Nephron (organoid): ENCODE measurements around the gene SCP2.

Experiments
- H3K27ac Mint-ChIP-seq, 3 experiments: 2 replicates each; pipeline ENCODE4 v1.8.0; 2020; ENCODE audit warnings: mixed read lengths in 3 of 3, mild to moderate bottlenecking in 2 of 3, moderate library complexity in 1 of 3
- H3K27me3 Mint-ChIP-seq: 2 replicates; pipeline ENCODE4 v1.8.0; 2021; ENCODE audit warnings: low read depth, mild to moderate bottlenecking, moderate library complexity, mixed read lengths
- H3K36me3 Mint-ChIP-seq: 2 replicates; pipeline ENCODE4 v1.8.0; 2020; ENCODE audit warnings: low read depth, mixed read lengths
- H3K4me1 Mint-ChIP-seq: 2 replicates; pipeline ENCODE4 v1.8.0; 2020; ENCODE audit warnings: mixed read lengths
- H3K4me3 Mint-ChIP-seq, 3 experiments: 2 replicates each; pipeline ENCODE4 v1.8.0; 2020; ENCODE audit warnings: mild to moderate bottlenecking in 3 of 3, mixed read lengths in 3 of 3, moderate library complexity in 2 of 3
- H3K9me3 Mint-ChIP-seq: 2 replicates; pipeline ENCODE4 v1.8.0; 2020; ENCODE audit warnings: mixed read lengths
- TF ChIP-seq, protein P1 (sequence below), 3 experiments: fragments of 200-600 bp; sonication (generic); IDR thresholded peaks; one replicate each; pipeline ENCODE4 v1.5.0; 2021; ENCODE audit warnings: antibody characterized with exemption in 3 of 3; ENCODE audit not compliant: unreplicated experiment in 3 of 3

The SCP2 gene

DNA sequence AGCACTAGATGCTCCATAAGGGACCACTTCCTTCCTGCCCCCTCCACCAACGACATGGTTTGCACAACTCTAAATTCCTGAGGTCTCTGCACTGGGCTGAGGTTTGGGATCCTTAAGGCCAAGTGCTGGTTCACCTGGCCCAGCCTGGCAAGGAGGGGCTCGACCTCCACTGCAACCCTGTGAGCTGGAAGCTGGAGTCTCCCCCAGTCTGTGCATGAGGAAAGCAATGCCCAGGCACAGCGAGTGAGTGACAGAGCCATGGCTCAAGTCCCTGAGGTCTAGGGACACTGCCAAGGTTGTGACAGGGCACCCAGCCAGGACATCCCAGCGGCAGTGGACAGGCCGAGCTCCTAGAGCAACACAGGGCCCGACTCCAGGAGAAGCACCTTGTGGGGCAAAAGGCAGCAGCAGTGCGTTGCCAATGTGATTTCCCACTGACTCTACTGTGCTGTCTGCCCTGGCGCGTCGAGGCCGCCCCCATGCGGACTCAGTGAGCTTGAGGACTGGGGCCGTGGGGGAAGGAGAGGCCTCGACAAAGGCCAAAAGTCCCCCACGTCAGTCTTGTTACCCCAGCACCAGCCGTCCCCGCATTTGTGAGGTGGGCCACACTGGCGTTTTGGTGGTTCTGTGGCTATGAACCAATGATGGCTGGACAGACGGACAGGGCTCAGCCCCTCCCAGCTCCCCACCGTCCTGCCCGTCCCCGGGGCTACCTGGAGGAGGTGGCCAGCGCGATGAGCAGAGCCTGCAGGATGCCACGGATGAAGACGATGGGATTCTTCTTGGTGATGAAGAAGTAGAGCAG, 165.0 kb downstream of the SCP2 start:
- Mint-ChIP-seq H3K9me3 (no peaks in the 10 kb centered on the region), H3K4me3 (no peak overlapping the region), H3K36me3 (no peaks in the 10 kb centered on the region), H3K4me1 (no peaks in the 10 kb centered on the region), H3K27ac (no peak overlapping the region), H3K27me3 (no peaks in the 10 kb centered on the region)
- TF ChIP-seq, protein P1, sequence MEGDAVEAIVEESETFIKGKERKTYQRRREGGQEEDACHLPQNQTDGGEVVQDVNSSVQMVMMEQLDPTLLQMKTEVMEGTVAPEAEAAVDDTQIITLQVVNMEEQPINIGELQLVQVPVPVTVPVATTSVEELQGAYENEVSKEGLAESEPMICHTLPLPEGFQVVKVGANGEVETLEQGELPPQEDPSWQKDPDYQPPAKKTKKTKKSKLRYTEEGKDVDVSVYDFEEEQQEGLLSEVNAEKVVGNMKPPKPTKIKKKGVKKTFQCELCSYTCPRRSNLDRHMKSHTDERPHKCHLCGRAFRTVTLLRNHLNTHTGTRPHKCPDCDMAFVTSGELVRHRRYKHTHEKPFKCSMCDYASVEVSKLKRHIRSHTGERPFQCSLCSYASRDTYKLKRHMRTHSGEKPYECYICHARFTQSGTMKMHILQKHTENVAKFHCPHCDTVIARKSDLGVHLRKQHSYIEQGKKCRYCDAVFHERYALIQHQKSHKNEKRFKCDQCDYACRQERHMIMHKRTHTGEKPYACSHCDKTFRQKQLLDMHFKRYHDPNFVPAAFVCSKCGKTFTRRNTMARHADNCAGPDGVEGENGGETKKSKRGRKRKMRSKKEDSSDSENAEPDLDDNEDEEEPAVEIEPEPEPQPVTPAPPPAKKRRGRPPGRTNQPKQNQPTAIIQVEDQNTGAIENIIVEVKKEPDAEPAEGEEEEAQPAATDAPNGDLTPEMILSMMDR (IDR thresholded peaks at IDR 0.05; ENCODE audit: unreplicated experiment in 3 of 3) = no peak

DNA sequence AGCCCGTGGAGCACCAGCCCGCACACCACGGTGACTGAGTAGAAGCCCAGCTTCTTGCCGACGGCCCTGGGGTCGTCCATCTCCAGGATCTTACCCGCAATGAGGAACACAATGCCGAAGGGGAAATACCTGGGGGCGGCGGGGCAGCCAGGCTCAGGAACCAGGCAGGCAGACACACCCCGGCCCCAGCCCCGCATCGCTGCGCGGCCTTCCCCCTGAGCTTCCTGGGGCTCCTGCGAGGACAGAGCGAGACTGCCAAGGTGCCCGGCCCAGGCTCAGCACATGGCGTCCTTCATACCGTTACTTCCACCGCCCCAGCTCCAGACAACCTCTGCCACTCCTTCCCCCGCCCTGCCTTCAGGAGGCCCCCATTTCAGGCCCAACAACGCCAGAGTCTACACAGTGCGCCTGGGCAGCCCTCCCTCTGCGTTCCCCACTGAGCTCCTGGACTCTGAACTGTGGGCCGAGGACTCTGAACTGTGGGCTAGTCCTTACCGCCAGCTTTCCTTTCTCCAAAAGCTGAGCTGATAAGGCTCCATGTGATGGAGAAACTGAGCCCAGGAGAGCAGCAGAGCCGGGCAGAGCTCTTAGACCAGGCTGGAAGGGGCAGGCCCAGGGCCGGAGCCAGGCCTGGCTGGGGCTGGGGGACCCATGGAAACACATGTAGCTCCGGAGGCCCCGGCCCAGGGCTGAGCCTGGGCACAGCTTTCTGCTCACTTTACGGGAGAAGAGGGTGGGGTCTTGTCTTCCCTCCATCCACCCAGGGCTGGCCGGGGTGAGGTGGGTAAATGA, 165.8 kb downstream of the SCP2 start:
- no peaks in the 10 kb centered on the region for H3K36me3 Mint-ChIP-seq
- no peaks in the 10 kb centered on the region for H3K27me3 Mint-ChIP-seq
- TF ChIP-seq, protein P1 (IDR thresholded peaks at IDR 0.05; ENCODE audit: unreplicated experiment in 3 of 3) = no peak
- no peaks in the 10 kb centered on the region for H3K4me1 Mint-ChIP-seq
- no peaks in the 10 kb centered on the region for H3K9me3 Mint-ChIP-seq
- H3K27ac Mint-ChIP-seq = no peak overlapping the region
- no peak overlapping the region for H3K4me3 Mint-ChIP-seq

DNA sequence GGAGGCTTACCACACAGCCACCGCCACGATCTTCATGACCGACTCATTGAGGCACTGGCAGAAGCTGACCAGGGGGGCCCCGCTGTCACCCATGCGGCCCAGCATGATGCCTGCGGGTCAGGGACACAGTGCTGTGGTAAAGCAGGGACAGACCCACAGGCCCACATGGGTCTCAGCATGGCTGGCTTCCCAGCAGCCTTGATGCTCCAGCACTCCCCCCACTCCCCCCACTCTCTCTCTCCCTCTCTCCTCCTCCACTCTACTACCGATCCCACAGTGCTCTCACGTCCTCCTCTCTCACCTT, 166.3 kb downstream of the SCP2 start:
- Mint-ChIP-seq H3K27ac (no peak overlapping the region), H3K36me3 (no peaks in the 10 kb centered on the region), H3K27me3 (no peaks in the 10 kb centered on the region), H3K4me3 (no peak overlapping the region), H3K4me1 (no peaks in the 10 kb centered on the region), H3K9me3 (no peaks in the 10 kb centered on the region)
- TF ChIP-seq, protein P1 (IDR thresholded peaks at IDR 0.05; ENCODE audit: unreplicated experiment in 3 of 3) = no peak

DNA sequence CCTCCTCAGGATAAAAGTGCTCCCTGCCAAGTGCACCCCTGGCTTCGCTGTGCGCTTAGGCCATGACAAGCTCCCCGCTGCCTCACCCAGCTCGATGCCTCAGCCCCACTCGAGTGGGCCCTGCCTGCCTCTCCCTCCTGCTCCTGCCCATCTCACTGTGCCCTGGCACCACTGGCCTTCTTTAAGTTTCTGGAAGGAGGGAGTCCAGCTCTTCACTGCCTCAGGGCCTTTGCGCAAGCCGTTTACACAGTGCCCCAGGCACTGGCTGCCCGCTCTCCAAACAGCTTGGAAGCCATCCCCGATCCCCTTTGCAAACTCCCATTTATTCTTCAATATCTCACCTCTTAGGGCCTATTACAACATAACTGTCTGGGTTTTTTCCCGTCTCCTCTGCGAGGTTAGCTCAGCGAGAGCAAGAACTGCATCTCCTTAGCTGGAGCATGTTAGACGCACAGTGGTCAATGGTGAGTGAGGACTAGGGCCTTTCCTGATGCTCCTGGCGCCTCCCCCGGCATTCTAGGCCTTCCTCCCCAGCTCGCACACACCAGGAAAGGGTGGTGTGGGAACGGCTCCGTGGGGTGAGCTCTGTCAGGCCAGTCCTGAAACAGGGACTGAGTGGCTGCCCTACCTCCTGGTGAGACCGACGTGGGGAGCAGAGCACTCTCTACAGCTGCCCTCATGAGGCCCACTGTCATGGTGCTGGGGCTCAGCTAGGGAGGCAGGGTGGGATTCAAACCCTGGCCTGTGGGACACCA, 166.9 kb downstream of the SCP2 start:
- H3K36me3 Mint-ChIP-seq = no peaks in the 10 kb centered on the region
- H3K4me1 Mint-ChIP-seq = no peaks in the 10 kb centered on the region
- no peak overlapping the region for H3K27ac Mint-ChIP-seq
- no peaks in the 10 kb centered on the region for H3K27me3 Mint-ChIP-seq
- H3K9me3 Mint-ChIP-seq = no peaks in the 10 kb centered on the region
- H3K4me3 Mint-ChIP-seq = no peak overlapping the region
- TF ChIP-seq, protein P1 (IDR thresholded peaks at IDR 0.05; ENCODE audit: unreplicated experiment in 3 of 3) = no peak

DNA sequence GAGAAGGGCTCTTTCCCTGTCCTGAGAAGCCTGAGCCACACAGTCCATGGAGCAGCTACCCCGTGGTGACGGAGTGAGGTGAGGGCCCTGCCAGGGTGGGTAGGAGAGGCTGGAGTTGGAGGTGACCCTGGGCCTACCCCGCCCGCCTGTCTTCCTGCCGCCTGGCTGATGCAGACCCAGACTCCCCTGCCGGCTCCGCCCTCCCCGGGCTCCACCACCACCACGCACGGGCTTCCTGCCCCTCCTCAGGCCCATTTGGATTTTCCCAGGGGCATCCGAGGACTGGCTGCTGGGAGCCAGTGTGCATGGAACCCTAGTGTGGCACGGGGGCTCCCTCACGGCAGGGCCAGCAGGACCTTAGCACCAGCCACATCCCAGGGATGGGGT, 167.4 kb downstream of the SCP2 start:
- no peaks in the 10 kb centered on the region for H3K9me3 Mint-ChIP-seq
- TF ChIP-seq, protein P1 (IDR thresholded peaks at IDR 0.05; ENCODE audit: unreplicated experiment in 3 of 3) = no peak

More for the DNA sequence above, 167.4 kb downstream of the SCP2 start:
- H3K27ac Mint-ChIP-seq = no peak overlapping the region
- no peaks in the 10 kb centered on the region for H3K27me3 Mint-ChIP-seq
- H3K36me3 Mint-ChIP-seq = no peaks in the 10 kb centered on the region
- no peak overlapping the region for H3K4me3 Mint-ChIP-seq
- no peaks in the 10 kb centered on the region for H3K4me1 Mint-ChIP-seq
